T-helper 2 cell treated with Interferon-gamma antibody and Interleukin-4, amounts not matched to agents 100 ng/mL and 5 ng/mL, for 36 hours (primary cell): ENCODE data around the gene ZNF564. TPM values are rescaled to one million over a fixed set of nuclear protein-coding genes. Genes with fewer than 3 reads are reported as not detected.
"Not testable (repeated sequence)": the region's sequence is repeated elsewhere in the genome, so short reads cannot be mapped to it uniquely, and the experiment has no call there.

Source experiments
- intact Hi-C: fragments of 100-400 bp; cut with micrococcal nuclease; formaldehyde crosslinking; loops from one replicate; pipeline ENCODE4 v1.15.1; 2023
- total RNA-seq: library from RNA; stranded (reverse); gene quantifications from 2 replicates; pipeline ENCODE4 v1.2.3, GENCODE V29; 2022

ZNF564 gene
- 10.1 and 12.1 TPM in 2 replicates for total RNA-seq

DNA sequence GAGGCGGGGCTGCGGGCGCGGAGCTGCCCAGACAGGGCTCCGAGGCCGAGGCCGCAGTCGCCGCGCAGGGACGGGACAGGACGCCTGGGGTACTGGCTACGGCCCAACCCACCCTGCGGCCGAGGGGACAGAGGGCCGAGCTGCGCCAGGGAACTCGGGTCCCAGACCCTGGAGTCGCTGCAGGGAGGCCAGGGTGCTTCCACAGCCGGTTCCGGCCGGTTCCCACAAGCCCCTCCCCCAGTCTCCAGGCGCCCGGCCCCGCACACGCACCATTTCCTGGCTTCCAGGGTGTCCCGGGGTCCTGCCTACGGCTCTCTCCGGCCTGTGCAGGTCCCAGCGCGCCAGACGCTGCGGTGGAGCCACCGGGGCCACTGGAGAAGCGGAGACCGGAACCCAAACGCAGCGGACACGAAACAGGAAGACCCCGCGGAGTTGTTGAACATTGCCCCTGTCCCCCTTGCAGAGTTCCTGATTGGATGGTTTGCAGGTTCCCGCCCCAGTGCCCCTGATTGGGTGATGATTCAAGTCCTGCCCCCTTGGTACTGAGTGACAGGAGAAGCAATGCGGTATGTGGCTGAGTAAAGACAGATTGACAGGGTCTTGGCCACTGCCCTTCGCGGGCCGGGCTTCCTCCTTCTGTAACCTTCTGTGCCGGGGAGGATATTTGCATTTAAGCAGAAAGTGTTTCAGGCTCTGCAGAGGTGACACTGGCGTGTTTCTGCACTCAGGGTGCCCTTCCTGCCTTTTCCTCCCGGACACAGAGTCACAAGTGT, at the start of gene ZNF564:
Gene ZNF564 (minus strand): TSS at position 423 of the 773 bp plus-strand sequence. CDS start 150 bp downstream, at position 273.
- intact Hi-C loops = loop anchor here (1.0 to 5.0 kb wide), 6 partner anchors 56 to 389 kb away; partner anchors contain the start of genes ZNF443, ZNF490, ZNF563 and ZNF709

DNA sequence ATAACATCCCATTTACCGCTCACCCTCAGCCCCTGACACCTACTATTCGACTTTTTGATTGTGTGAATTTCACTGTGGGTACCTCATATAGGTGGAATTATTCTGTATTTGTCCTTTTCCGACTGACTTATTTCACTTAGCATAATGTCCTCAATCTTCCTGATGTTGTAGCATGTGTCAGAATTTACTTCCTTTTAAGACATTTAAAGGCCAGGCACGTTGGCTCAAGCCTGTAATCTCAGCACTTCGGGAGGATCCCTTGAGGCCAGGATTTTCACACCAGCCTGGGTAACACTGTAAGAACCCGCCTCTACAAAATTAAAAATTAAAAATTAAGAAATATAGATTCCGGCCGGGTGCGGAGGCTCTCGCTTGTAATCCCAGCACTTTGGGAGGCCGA, 46.3 kb upstream of the ZNF564 start:
- intact Hi-C loops = no loop called here

DNA sequence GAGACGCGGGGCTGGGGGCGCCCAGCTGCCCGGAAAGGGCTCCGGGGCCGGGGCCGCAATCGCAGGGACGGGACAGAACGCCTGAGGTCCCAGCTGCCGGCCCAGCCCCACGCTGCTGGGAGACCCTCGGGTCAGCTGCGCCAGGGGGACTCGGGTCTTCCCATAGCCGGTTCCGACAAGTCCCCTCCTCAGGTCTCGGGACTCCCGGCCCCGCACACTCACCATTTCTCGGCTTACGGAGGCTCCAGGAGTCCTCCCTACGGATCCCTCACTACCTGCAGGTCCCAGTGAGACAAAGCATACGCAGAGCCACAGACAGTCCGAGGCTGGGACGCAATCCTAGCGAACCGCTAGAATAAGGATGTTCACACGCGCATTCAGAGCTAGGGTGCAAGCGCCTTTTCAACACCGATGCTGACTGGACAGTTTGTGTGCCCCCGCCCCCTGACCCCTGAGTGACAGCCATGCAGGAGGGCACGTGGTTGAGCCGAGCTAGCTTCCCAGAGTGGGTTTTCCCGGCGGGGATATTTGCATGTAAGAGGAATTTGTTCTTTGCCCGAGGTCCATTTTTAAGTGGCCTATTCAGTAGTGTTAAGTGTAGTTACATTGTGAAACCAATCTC, 45.8 kb upstream of the ZNF564 start:
- intact Hi-C loops = no loop called here

DNA sequence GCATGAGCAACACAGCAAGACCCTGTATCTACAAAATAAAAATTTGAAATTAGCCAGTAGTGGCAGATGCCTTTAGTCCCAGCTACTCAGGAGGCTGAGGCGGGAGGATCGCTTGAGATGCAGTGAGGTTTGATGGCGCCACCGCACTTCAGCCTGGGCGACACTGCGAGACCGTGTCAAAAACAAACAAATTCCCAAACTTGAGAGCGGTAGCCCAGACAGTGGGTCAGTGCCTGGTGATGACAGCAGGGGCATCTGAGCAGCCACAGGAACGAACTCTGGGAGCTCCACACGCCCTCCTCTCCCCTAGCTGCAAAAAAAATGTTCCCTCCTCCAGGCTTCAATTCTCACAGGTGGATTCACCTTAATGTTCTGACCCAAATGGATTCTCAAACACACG, 45.2 kb upstream of the ZNF564 start:
- intact Hi-C loops = no loop called here

DNA sequence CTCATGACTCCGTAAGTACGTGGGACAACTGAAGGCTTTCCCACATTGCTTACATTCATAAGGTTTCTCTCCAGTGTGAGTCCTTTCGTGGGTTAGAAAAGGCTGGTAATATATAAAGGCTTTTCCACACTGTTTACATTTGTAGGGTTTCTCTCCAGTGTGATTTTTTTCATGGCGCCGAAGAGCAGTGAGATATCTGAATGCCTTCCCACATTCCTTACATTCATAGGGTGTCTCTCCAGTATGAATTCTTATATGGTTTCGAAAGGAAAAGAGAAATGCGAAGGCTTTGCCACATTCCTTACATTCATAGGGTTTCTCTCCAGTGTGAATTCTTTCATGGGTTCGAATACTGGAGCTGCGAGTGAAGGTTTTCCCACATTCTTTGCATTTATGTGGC, 29.8 kb upstream of the ZNF564 start:
- intact Hi-C loops = no loop called here

DNA sequence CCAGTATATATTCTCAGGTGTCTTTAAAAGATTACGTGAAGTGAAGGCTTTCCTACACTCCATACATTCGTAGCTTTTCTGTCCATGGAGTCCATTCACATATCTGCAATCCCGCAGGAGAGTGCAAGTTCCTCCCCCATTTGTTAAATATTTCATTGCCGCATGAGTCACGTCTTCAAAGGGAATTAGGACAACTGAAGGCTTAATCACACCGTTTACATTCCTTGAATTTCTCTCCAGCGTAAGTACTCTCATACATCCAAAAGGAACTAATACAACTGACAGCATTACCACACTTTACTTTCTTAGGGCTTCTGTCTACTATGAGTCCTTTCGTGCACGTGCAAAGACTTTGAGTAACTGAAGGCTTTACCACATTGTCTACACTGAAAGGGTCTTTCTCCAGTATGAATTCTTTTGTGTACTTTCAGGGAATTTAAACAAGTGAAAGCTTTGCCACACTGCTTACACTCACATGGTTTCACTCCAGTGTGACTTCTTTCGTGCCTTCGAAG, 29.0 kb upstream of the ZNF564 start:
- intact Hi-C loops = no loop called here

DNA sequence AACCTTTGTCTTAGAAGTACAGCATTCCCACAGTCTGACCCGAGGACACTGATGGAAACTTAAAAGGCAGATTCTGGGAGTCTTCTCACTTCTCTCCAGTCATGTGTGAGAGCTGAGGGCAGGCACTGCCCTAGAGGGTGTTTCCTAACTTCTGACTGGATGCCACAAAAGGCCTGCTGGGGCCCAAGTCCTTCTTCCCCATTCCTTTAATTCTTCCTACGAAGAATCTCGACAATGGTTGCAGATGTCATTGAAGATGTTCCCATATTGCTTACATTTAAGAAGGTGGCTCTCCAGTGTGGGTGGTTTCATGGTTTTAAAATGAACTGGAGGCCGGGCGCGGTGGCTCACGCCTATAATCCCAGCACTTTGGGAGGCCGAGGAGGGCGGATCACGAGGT, 27.4 kb upstream of the ZNF564 start:
- intact Hi-C loops = no loop called here

DNA sequence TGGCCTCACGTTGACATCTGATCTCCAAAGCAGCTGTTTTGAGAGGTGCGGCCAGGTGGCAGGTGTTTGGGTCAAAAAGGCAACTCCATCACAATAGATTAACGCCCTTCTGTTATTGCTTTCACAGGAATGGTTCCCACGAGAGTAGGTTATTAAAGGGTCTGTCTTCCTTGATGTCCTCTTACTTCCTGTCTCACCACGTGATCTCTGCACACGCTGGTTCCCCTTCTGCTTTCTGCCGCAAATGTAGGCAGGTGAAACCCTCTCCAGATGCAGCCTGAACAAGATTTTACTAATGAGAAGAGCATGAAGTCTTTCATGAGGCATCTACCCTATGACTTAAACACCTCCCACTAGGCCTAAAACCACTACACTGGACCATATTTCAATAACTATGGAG, 22.8 kb upstream of the ZNF564 start:
- intact Hi-C loops = no loop called here

DNA sequence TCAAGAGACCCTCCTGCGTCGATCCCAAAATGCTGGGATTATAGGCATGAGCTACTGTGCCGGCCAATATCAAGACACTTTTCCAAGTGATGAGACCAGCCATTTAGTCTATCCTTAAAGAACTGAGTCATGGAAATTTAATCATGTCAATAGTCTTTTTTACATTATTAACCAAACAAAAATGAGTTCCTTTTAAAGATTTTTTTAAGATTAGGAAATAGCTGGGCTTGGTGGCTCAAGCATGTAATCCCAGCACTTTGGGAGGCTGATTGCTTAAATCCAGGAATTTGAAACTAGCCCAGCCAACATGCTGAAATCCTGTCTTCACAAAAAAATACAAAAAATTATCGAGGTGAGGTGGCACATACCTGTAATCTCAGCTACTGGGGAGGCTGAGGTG, 16.7 kb upstream of the ZNF564 start:
- intact Hi-C loops = no loop called here

DNA sequence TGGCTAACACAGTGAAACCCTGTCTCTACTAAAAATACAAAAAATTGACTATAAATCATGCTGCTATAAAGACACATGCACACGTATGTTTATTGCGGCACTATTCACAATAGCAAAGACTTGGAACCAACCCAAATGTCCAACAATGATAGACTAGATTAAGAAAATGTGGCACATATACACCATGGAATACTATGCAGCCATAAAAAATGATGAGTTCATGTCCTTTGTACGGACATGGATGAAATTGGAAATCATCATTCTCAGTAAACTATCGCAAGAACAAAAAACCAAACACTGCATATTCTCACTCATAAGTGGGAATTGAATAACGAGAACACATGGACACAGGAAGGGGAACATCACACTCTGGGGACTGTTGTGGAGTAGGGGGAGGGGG, 15.1 kb upstream of the ZNF564 start:
- intact Hi-C loops = not testable (repeated sequence)

DNA sequence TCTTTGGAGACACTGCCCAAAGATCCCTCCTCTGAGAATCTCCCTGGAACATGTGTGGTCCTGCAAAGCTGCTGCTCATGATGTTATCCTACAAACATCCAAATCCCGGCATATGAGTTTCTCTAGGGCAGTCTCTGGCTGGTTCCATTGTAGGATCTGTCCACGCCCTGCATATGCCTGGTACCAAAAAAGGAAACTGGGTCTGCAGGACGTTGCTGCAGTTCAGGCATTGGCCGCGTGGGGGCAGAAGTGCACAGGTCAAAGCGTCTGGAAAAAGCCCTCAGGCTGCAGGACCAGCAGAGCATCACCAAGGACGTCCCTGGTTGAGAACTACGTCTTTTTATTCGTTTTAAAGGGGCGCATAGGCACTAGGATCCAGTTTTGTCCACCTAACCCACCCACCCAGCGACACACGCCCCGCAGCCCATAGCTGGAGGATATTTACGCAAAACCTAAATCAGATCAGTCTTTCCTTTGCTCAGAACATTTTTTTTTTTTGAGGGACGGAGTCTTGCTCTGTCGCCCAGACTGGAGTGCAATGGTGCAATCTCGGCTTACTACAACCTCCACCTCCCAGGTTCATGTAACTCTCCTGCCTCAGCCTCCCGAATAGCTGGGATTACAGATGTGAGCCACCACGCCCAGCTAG, 12.9 kb upstream of the ZNF564 start:
- intact Hi-C loops = loop anchor here (1.0 to 2.0 kb wide), 4 partner anchors 40 to 193 kb away; partner anchors contain the start of genes ZNF490 and ZNF791

DNA sequence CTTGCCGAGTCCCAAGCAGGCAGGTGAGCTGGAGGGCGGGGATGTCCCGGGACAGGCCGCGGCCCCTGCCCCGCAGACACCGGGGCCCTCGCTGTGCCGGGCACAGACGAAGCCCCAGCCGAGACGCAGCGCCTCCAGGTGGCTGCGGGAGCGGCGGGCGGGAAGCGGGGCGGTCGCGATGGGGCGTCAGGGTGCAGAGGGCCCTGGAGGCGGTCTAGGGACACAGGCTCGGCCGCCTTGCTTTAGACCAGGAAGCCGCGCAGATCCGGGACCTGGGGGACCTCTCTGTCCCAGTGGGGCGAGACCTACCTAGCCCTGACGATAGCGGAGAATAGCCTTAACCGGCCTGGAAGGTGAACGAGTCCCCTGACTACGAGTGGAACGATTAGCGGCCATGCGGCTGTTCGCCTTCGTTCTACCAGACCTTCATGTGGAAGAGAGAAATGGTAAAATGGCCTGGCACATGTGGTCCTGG, 4.2 kb upstream of the ZNF564 start:
- intact Hi-C loops = no loop called here

DNA sequence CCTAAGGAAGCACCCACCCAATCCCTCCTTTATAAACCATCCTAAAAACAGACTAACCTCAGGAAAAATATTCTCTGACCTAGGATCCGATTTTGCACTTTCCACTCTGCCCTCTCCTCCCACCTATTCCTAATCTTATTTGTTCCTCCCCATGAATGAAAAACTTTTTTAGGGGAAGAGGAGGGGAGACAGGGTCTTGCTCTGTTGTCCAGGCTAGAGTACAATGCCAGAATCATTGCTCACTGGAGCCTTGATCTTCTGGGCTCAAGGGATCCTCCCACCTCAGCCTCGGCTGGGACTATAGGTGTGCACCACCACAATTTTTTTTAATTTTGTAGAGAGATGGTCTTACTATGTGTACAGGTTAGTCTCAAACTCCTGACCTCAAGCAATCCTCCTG, 4.4 kb downstream of the ZNF564 start:
- intact Hi-C loops = no loop called here

DNA sequence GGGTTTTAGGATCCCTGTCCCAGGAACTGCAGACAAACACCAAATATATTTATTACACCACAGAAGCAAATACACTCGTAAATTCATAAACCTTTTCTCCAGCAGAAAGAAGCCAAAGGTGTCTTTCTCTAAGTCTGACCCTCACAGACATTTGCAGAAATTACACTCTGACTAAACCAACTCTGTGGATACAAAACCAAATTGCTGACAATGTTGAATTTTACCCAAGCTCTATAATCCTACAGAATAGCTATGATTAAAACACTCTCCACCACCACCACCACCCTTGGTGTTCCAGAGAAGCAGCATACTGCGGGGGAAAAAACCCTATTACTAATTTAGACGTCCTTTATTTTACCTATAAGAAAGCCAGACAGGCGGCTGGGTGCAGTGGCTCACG, 5.2 kb downstream of the ZNF564 start:
- intact Hi-C loops = no loop called here

DNA sequence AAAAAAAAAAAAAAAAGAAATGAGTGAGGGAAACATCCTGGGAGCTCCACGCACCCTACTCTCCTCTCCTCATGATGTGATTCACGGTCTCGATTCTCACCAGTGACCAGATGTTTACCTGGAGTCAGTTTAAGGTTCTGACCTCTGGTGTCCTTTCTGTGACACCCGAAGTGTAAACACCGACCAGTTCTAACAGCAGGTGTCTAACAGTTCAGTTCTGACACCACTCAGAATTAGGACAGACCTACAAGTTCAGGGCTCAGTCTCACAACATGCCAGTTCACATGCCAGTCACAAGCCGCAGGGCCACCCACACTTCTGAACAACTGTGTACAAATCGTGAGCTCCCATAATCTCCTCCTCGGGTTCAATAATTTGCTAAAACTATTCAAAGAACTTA, 6.0 kb downstream of the ZNF564 start:
- intact Hi-C loops = no loop called here

DNA sequence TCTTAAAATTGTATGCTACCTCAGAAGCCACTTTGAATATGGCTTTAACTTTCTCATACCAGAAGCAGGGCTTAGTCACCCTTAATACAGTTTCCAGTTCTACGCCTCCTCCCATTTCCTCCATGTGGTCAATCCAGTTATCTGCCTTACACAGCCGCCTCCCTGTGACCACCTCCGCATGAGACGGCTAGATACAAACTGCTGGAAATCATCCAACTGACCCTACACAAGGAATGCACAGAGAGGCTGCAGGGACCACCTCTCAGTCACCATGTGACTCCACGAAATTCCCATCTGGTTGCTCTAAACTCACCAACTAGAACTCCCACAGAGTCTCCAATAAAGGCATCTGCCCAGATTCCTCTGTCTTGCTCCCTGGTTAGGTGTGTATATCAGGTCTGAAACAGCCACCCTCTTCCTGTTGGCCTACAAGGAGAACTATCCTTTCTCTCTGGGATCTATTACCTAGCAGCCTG, 6.8 kb downstream of the ZNF564 start:
- intact Hi-C loops = no loop called here

DNA sequence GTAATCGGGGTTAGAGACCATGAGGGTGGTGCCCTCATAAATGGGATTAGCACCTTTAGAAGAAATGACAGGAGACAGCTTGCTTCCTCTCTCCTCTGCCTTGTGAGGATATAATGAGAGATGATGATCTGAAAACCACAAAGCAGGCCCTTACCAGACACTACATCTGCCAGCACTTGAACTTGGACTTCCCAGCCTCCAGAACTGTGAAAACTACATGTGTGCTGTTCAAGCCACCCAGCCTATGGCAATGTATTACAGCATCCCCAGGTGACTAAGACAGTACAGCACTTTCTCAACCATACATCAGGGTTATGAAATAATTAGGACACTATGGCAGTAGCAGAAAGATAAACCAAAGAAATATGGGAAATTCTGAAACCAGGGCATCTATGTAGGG, 7.4 kb downstream of the ZNF564 start:
- intact Hi-C loops = no loop called here

DNA sequence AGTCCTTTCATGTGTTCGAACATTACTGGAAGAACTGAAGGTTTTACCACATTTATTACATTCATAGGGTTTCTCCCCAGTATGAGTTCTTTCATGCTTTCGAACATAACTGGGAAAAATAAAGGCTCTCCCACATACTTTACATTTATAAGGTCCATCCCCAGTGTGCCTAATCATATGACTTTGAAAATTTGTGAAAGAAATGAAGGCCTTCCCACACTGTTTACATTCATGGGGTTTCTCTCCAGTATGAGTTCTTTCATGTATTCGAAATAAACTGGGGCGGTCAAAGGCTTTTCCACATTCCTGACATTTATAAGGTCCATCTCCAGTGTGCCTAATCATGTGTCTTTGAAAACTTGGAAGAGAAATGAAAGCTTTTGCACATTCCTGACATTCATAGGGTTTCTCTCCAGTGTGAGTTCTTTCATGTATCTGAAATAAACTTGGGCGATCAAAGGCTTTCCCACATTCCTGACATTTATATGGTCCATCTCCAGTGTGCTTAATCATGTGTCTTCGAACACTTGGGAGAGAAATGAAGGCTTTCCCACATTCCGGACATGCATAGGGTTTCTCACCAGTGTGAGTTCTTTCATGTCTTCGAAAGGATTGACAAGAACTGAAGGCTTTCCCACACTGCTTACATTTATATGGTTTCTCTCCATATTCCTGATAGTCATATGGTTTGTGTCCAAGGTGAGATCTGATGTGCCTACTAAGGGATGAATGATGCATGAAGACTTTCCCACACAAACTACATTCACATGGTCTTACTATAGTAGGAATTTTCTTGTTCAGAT, 24.0 kb downstream of the ZNF564 start:
- intact Hi-C loops = no loop called here

DNA sequence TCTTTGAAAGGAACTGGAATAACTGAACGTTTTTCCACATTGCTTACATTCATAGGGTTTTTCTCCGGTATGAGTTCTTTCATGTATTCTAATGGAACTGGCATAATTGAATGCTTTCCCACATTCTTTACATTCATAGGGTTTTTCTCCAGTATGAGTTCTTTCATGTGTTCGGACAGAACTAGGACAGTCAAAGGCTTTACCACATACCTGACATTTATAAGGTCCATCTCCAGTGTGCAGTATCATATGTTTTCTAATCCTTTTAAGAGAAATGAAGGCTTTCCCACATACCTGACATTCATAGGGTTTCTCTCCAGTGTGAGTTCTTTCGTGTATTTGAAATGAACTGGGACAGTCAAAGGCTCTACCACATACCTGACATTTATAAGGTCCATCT, 24.7 kb downstream of the ZNF564 start:
- intact Hi-C loops = no loop called here

DNA sequence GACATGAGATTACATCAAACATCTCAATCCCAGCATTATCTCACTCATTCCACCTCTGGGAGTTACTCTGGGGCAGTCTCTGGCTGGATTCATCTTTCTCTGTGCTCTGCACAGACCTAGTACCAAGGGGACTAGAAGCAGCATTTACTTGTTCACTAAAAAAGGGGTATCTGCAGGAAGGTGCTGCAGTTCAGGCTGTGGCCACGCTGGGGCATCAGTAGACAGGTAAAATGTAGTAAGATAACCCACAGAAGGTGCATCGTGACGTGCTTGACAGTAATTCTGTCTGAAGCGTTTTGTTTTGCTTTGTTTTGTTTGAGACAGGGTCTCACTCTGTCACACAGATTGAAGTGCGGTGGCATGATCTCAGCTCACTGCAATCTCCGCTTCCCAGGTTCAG, 29.3 kb downstream of the ZNF564 start:
- intact Hi-C loops = no loop called here

DNA sequence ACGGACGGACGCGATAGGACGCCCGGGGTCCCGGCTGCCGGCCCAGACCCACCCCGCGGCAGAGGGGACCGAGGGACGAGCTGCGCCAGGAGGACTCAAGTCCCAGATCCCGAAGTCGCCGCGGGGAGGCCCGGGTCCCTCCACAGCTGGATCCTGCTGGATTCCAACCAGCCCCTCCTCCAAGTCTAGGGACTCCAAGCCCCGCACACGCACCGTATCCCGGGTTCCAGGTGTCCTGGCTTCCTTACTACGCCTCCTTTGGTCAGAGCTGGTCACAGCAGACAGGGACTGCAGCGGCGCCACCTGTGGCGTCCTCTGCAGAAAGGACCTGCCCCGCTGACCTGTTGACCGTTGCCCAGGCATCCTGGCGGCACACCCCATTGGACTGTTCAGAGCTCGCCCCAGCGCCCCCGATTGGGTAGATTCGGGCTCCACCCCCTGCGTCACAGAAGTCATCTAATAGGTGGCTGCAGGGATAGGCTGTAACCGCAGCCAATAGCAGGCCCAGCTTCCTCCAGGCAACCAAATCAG, 37.7 kb downstream of the ZNF564 start:
- intact Hi-C loops = no loop called here
